Measurements from ENCODE around the gene ACVR1.
A peak's percentile ranks its signal among the peaks of the same experiment; 100 is the strongest.
"Not testable (repeated sequence)": the region's sequence is repeated elsewhere in the genome, so short reads cannot be mapped to it uniquely, and the experiment has no call there.

Gene ACVR1

DNA sequence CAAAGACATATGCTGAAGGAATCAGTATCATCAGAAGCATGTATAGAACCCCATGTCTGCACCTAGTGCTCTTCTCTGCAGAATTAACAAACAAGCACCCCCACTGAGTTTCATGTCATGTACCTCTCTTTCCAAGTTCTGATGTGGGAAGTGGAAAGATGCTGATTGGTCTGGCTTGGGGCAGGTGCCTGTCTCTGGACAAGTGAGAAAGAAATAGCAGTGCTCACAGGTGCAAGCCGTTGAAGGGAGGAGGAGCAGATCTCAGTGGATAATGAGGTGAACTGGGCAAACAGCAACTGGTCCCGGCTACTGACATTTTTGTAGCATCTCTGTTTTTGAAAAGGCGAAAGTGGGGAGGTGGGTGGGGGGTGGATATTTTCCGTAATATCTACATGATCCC lies 17.5 kb upstream of the ACVR1 start:
- DNase-seq, result no peak

DNA sequence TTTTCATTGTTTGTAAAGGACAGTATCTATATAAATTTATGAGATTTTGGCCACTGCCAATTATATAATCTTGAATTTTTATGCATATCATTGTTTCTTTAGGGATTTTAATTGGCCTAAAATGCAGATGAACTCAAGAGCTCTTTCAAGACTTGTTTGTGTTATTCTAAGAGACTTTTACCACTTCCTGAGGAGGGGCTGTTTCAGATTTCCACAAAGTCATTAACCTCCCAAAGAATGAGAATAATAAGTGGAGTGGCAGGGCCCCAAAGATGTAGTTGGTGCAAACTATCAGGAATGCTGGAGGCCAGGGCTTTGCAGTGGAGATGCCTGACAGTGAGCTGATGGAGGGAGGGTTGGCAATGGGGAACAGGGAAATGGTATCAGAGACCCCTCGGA lies 15.5 kb upstream of the ACVR1 start:
- no peak for DNase-seq

DNA sequence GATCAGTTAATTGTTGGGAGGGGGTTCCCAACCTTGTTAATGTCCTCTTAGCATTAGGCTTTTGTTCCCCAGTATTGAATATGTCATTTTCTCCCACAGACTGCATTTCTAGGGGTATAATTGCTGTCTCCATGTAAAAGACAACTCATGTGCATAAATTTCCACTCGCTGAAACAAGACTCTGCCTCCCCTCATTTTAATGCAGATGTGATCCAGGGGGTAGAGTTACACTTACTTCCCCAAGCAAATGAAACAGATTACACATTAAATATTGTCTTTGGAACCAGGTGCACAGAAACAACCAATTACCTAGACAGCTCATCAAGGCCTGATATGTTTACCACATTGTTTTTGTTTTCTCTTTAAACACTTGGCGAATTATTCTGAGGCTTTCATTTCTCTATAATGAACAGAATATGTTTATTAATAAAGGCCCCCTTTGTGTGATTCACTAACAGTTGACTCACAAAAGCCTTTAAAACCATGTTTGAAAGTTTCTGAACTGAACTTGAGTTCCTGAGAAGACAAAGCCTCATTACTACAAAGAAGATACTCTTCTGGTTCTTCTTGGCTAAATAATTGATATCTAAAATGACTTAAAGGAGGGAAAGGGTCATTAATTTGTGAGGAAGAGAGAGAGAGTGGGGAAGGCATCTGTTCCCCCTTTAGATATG lies 15.0 kb upstream of the ACVR1 start:
- DNase-seq, result no peak

DNA sequence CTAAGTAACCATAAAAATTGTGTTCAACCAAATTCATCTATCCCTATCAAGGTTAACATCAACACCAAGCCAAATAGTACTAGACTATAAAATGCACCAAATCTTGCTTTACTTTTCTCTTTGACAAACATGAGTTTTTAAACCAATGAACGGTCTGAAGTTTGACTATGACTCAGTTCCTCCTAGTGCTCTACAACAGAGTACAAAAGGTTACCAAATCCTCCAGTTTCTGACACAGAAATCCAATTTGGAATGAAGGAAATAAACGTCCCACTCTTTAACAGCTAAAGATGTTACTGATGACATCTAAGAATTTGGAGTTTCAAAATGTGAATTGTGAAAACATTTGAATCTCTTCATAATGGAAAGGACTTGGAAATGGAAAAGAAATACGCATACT lies 11.8 kb upstream of the ACVR1 start:
- no peak for DNase-seq

DNA sequence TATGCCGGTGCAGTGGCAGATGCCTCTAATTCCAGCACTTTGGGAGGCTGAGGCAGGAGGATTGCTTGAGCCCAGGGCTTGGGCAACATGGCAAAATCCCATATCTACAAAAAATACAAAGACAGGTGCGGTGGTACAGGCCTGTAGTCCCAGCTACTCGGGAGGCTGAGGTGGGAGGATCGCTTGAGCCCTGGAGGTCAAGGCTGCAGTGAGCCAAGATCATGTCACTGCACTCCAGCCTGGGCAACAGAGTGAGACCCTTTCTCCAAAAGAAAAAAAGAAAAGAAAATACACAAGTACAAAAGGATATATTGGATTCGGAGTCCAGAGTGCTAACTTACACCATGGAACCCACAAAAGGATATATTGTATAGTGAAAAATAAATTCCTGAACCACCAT lies 8.4 kb upstream of the ACVR1 start:
- DNase-seq, result not testable (repeated sequence)

DNA sequence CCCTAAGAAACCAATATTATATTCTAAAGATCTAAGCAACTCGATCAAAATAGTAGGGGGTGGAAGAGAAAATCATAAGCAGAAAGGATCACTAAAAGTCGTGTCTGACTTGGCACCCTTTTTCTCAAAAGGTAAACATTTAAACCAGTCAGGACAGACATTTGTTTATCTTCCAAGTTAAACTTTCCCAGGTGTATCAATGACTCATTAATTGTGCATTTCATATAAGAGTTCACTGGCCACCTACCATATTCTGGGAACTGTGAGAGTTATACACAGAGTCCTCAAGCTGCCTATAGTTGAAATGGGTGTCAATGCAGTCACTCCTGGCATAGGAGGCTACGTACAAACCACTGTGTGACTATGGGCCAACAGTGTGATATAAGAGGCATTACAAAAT lies 4.8 kb upstream of the ACVR1 start:
- no peak for DNase-seq

DNA sequence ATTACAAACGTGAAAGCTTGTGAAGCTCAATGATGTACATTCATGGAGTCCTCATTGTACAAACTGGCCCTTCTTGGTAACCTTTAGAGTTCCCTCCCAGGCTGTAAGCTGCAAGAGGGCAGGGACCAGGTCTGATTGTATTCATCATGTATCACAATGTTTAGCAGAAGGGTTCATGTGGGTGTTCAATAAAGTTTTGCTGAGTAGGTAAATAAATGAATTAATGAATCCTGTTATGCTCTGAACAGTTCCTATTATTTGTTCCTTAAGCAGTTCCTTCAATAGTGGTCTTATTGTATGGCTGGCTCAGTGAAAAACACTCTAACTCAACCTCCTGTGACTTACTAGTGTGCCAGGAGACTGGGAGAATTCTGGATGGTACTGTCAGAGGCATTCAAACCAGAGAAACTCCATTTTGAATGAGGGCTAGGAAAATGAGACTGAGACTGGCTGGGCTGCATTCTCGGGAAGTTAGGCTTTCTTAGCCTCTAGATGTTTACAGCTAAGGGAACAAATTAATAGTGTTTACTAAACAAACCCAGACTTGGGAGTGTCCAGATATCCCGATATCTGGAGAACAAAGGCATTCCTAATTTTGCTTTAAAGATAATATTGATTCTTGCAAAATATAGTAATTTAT lies 1.8 kb upstream of the ACVR1 start:
- no peak for DNase-seq

DNA sequence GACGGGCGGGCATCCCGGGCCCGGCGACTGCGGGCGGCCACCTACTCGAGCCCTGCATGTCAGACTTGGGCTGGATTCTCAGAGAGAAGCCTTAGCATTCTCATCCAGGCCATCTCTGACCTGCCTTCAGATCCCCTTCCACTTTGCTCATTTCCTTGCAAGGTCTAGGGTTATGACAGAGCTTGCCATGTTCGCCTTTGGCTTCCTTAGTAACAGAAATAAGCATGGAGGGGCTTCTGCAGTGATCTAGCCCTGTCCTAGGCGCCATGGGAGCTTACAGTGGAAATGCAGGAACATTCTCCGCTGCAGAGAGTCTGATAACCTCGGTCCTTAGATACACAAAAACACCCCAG lies 632 bp upstream of the ACVR1 start:
- DNase-seq, result no peak

DNA sequence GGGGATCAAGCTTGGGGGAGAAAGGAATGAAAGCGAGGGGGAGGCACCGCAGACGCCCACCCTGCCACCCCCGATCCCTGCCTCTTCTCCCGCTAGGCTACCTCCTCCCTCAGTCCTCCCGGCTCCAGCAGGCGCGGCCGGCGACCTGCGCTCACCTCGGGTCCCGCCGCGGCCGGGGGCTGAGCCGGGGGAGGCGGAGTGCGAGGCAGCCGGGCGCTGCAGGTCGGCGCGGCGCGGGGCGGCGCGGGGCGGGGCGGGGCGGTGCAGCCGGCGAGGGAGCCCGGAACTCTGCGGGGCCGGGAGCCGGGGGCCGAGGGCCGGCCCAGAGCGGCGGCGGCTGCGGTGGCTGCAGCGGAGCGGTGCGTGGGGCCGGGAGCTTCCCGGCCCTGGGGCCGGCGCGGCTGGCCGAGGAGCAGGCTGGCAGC lies 477 bp downstream of the ACVR1 start:
- peak; percentile 71 for DNase-seq

DNA sequence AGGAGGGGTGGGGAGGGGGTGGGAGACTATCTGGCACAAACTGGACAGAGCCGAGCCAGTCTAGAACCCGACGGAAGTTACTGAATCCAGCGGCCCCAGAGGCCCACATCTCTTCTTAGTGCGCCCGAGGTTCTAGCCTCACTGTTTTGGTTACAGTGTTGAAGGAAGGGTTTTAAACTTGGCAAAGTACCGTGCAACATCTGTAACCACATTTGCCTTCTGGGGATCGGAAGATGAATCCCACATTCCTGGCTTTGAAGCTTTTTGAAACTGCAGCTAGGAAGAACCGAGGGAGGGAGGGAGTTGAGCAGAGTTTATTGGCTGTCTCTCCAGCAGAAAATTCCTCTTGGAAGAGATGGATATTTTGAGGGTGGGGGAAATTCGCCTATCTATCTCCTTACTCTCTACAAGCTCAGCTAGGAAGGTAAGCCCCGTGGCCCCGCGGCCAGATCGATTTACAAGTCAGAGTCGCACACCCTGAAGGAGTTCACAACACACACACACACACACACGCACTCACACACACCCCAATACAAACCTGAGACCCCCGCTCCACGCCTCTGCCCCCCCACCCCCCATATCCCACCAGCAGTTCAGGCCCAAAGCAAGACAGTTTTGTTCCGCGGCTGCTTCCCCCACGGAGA lies 1.0 kb downstream of the ACVR1 start:
- DNase-seq, result peak; percentile 23

DNA sequence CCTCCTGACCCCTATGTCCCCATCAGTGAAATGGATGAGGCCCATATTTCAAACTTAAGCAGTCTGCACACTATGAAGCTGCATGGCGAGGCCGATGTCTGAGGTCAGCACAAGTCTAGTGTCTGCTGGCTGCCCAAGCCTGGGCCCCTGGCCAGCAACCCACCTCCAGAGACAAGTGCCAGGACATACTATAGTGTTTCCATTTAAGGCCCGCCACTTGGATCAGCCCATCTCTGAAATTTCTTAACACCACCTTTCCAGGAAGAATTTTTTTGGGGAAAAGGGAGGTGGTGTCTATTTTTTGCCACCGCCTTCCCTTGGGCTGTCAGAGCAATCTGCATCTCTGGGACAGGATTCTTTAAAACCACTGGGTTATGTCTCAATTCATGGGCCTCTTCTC lies 1.8 kb downstream of the ACVR1 start:
- no peak for DNase-seq

DNA sequence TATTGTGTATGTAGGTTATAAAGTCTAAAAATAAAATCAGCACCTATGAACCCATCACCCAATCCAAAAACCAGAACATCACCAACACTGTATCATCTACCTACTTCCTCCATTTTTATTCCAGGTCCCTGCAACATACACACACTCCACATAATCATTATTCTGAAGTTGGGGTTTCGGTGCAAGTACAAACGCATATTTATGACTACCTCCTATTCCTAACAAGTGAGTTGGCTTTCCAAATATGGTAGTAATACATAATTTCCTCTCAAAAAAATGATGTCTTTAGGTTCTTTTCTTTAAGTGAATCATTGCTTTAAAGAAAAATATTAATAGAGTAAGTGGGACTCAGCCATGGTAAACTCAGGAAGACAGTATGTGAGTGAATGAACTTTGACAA lies 3.3 kb downstream of the ACVR1 start:
- DNase-seq, result no peak

DNA sequence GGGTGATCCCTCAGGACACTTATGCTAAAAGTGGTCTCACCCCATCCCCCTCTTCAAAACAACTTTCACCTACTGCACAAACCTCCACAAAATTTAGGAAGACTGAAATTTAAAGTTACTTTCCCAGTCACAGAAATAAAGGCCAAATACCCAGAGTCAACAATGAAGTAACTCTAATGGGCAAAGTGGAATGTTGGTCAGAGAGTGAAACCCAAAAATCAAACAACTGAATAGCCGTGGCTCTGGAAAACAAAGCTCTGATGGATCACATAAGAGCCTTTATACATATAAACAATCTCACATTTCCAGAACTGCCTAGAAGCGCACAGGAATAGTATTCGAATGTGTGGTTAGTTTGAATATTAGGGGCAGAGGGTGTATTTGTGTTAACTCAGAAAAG lies 4.7 kb downstream of the ACVR1 start:
- no peak for DNase-seq

DNA sequence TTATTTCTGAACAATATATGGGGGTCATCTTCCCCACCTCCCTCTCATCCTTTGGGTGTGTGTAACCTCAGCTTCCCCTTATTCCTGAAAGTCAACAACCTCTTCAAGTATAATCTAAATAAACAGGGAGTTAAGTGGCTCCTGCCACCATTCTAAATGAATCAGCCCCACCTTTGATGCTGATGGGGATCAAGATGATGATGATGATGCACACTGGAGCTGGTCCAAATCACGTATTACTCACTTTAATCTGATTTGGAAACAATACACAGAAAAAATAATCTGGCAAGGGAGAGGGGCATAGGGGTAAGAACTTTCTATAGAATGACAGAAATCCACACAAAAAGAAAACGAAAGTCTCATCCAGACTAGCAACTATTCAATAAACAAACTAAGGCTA lies 7.1 kb downstream of the ACVR1 start:
- DNase-seq, result no peak

DNA sequence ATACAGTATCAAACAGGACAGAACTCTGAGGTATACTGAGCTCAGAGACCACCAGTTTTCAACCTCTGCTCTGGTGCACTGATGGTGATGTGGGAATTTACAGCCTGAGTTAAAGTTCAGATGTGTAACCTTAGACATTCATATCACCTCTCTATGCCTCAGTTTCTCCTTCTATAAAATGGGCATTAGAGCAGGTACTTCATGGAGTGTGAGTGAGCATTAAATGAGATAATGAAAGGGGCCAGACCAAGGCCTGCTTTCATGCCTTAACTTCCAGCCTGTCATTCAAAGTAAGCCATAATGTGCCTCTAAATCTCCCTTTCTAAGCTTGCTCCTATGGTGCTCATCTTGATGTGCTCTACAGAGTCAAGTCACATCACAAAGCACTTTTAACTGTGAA lies 8.4 kb downstream of the ACVR1 start:
- DNase-seq, result no peak

DNA sequence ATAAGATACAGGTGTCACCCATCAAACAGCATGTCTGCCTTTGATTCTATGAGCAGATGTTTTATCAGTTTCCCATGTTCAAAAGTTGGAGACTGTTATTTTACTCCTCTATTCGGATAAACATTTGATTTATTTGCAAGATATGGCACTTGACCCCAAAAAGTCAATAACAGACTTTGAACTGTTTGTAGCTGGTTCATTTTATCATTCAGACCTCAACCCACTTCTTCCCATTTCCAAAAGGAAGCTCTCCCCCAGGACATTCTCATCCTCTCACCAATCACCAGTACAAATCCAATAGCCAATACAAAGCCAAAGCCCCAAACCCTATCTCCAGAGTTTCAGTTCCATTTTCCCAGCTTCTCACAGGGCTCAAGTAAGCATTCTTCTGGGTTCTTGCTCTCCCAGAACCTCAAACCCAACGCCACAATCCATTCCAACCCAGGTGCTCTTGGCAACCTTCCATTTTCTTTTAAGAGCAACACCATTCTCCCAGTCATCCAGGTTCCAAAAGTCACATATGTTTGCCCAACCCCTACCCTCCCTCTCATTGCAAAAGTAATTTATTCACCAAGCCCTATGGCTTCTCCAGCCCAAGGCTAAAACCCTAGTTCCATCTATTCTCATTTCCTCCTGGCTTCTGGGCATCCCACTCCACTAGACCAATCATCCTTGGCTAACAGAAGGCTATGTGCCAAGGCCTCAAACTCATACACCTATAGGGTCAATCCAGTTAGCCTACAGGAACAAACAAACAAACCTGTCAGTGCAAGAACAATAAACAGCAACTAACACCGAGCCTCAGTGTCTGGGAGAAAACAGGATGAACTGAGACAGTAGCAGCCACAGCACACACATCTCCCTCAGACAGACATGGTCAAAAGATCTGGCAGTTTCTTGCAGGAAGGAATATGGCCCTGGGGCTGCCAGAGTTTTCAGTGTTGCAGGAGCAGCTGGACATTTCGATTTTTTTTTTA lies 9.2 kb downstream of the ACVR1 start:
- no peak for DNase-seq

DNA sequence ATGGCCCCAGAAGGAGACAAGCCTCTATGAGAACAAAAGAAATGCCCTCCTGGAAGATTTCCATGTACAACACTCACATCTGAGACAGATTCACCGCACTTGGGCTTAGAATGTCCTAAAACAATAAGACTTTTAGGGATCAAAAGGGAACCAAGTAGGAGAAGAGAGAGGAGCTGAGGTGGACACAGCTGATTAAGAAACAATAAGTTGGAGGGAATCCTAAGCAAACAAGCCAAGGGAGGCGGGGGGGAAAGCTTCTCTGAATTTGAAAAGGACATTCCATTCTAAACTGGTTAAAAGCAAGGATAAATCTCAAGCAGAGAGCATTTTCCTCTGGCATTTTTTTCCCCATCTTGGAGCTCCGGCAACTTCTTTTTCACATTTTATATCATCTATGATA lies 9.9 kb downstream of the ACVR1 start:
- DNase-seq, result no peak

DNA sequence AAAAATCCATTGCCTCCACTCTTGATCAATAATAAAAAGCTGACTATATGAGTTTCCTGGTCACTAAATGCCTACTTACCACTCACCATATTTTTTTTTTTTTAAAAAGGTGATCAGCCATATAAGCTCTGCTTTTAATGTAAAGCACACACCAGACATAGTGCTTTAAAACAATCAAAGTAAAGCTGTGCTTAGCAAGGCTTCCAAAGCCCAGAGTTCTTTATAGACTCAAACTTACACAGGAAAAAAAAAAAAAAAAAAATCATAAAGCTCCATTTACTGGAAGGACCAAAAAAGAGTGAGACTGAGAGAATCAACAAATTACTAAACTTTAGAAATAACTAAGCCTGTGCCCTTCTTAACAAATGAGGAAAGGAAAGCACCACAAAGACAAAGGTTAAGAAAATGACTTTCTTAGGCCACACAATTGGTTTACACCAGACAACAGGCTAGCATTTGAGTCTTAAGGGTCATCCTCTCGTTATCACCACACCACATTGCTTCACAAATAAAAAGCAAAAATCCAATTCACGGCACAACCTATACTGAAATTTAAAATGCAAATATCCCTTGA lies 11.2 kb downstream of the ACVR1 start:
- no peak for DNase-seq

DNA sequence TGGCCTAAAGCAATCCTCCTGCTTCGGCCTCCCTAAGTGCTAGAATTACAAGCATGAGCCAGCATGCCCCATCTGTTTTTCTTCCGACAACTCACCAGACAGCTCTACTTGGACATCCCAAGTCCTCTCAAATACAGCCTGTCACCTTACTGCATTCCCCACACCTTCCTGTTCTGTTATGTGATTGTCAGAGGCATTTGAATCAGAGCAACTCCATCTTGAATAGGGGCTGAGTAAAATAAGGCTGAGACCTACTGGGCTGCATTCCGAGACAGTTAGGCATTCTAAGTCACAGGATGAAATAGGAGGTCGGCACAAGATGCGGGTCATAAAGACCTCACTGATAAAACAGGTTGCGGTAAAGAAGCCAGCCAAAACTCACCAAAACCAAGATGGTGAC lies 17.3 kb downstream of the ACVR1 start:
- DNase-seq, result no peak

DNA sequence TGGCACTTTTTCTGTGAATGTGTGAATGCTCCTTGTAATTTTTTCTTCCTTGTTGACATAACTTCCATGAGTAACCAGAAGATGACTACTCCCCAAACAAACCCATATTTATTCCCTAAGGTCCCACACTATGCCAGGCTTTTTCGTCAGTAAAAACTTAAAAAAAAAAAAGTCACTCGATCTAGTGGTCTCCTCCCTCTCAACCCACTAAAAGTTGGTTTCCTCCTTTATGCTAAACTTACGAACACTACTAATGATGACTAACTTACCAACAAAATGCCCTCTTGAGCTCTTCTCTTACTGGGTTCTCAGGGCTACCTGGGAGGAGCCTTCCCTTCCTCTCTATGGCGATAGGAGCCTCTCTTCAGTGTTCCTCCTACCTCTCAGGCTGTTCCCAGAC lies 18.2 kb downstream of the ACVR1 start:
- no peak for DNase-seq

DNA sequence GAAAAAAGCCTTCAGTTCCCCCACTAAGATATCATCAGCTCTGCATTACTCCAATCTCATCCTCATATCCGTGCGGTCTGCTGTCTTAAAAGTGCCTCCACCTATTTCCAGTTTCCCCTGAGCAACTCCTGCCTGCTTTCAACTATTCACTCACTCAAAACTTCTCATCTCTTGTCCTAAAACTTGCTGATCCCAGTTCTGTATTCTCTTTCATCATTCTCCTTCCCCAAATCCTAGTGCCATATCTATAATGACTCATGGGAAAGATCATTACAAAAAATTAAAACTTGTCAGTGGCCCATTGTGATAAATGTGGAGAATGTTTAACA lies 20.0 kb downstream of the ACVR1 start:
- DNase-seq, result no peak

DNA sequence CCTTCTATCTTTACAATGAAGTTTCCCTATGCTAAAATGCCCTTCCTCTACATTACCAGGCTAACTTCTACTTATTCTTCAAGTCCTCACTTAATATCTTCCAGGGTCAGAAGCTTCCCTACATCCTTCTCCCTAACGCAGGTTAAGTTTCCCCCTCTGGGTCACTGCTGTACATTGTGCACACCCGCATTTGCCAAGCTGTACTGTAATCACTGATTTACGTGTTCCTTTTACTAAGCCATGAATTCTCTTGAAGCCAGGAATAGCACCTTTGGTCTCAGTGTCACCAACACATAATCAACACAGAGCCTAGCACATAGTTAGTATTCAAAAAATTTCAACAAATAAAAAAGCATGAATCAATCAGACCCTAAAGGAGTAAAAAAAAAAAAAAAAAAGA lies 22.3 kb downstream of the ACVR1 start:
- no peak for DNase-seq

DNA sequence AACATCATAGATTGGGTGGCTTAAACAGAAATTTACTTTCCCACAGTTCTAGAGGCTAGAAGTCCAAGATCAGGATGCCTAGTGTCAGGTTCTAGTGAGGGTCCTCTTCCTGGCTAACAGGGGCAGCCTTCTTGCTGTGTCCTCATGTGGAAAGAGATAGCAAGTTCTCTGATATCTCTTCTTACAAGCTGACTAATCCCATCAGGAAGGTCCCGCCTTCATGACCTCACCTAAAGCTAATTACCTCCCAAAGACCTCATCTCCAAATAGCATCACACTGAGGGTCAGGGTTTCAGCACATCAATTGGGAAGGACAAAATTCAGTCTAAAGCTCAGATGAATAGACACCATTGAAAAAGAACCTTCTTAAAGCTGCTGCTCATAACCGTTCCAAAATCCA lies 22.9 kb downstream of the ACVR1 start:
- DNase-seq, result no peak

All from activated naive CD4-positive, alpha-beta T cell treated with anti-CD3 and anti-CD28 coated beads, Interleukin-2, amount 50 U/mL, for 16 hours (primary cell).